HG02759 (cell line): ENCODE measurements around the gene CYP26C1.

Source experiments
- ATAC-seq: cut with Tn5 transposase; IDR thresholded peaks from one replicate; pipeline ENCODE4 v1.9.1; 2021; ENCODE audit warnings: mild to moderate bottlenecking, moderate library complexity; ENCODE audit not compliant: unreplicated experiment

CYP26C1 gene, protein sequence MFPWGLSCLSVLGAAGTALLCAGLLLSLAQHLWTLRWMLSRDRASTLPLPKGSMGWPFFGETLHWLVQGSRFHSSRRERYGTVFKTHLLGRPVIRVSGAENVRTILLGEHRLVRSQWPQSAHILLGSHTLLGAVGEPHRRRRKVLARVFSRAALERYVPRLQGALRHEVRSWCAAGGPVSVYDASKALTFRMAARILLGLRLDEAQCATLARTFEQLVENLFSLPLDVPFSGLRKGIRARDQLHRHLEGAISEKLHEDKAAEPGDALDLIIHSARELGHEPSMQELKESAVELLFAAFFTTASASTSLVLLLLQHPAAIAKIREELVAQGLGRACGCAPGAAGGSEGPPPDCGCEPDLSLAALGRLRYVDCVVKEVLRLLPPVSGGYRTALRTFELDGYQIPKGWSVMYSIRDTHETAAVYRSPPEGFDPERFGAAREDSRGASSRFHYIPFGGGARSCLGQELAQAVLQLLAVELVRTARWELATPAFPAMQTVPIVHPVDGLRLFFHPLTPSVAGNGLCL

DNA sequence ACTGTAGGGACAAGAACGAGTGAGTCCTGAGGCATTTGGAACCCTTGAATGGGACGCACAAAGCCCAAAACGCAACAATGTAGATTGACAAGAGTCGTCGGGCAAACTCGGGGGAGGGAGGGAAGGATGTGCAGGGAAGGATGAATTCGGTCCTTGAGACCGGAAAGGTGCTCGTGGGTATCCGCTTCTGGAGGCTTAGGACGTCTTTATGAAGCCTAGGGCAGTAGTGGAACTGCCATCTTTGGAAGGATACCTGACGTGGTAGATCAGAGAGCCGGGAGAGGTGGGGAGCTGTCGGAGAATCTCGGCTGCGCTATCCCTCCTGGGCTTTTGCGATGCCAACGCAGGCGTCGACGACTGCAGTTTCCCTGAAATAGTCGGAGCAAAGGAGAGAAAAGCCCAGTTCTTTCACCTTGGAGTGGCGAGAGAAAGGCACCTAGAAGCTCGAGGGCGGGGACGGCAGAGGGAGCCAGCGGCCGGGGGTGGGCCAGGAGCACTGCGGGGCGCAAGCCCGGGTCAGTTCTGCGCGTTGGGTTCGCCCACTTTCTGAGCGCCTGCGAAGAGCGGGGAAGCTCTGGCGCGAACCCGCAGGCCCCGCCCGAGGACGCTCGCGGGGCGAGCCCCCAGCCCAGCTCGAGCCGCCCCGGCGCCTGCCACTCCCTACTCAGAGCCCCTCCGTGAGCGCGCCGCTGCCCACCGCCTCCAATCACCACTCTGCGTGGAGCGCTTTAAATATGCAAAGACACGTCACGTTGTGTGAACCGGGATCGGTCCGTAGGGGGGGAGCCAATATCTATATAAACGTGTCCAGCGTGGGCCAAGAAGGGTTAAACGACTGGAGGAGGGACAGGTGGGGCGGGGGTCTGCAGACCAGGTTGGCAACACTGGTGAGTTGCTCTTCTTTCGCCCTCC is at the start of gene CYP26C1:
TSS of gene CYP26C1 (plus strand) at position 824 of the 912 bp plus-strand sequence. CDS start 466 bp downstream, outside the sequence.
- ATAC-seq = no peak

DNA sequence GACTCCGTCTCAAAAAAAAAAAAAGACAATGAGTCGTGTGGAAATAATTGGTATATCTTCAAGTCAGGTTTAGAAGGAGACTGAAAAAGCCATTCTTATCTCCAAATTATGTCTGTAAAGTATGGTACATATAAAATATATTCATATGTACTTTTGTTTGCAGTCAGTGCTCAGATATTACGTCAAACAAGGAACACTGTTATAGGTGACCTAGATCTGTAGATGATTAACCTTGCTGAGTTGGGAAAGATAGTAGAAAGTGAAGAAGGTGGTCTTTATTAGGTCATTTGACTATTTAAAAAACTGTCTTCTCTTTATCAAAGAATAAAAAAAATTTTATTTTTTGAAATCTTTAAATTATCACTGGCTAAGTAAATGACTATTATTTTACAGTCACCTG is 44.9 kb upstream of the CYP26C1 start:
- no peak for ATAC-seq

DNA sequence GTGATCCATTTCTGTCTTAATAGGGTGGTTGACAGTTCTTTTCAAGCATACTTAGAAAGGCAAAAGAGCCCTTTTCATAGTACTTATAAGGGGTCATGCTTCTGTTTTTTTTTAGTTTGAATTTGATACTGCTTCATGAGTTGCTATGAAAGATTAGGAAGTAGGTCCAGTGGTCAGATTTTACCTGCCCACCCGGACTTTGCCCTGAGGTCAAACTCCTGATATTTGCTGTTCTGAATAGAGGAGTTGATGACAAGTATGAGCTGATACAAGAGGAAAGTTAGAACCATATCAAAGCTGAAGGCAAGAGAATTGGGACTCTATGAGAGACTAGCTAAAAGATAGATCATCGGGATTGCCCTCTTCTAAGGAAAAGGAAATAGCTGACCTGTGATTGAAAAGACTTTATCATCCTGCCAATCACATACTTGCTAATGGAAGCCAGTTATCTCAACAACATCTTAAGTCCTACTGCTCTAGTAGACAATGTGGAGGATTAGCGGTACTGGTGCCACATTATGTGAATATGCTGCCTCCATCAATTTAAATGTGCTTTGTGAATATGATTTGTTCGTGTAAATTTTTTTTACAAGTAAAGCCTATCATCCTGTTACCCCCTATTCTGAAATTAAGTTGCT is 37.5 kb upstream of the CYP26C1 start:
- ATAC-seq = no peak

DNA sequence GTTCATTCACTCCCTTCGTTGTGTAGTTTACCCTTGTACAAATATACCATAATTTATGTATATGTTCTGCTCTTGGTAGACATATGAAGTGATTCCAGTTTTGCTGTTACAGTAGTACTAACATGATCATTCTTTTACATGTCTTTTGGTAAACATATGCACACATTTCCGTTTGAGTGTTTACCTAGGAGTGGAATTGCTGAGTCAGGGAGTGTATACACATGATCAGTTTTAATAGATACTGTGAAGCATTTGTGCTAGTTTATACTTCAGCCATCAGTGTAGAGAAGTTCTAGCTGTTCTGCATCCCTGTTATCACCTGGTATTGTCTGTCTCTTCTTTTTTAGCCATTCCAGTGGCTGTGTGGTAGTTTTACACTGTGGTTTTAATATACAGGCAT is 34.5 kb upstream of the CYP26C1 start:
- ATAC-seq = no peak

DNA sequence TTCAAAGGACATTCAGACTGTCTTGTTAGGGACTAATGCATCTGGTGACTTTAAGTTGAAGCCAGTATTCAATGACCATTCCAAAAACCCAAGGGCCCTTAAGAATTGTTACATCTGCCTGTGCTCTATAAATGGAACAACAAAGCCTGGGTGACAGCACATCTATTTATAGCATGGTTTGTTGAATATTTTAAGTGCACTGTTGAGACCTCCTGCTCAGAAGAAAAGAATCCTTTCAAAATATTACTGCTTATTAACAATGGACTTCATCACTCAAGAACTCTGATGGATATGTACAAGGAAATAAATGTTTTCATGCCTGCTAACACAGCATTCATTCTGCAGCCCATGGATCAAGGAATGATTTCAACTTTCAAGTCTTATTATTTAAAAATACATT is 33.1 kb upstream of the CYP26C1 start:
- no peak for ATAC-seq

DNA sequence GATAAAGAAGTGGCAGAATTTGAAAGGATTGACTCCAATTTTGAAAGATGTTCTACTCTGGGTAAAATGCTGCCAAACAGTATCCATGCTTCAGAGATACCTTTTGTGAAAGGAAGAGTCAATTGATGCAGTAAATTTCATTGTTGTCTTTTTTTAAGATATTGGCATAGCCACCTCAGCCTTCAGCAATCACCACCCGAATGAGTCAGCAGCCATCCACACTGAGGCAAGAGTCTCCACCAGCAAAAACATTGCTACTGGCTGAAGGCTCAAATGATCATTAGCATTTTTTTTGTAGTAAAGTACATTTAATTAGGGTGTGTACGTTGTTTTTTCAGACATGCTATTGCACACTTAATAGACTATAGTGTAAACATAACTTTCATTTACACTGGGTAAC is 31.7 kb upstream of the CYP26C1 start:
- no peak for ATAC-seq

DNA sequence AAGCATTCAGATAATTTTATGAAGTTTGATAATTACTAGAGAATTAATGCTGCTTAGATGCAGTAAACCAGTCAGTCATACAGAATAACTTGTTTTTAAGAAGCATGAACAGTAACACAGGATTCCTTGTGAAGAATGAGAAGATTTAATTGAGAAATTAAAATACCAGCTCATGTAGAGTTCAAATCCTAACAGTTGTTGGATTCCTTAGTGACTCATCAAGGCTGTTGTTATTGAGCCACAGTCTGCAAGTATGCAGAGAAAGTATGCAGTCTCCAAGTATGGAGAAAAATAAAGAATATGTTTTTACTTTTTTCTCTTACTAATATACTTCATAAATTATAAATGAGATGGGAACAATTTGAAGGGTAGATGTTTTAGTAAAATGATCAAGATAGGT is 30.2 kb upstream of the CYP26C1 start:
- no peak for ATAC-seq

DNA sequence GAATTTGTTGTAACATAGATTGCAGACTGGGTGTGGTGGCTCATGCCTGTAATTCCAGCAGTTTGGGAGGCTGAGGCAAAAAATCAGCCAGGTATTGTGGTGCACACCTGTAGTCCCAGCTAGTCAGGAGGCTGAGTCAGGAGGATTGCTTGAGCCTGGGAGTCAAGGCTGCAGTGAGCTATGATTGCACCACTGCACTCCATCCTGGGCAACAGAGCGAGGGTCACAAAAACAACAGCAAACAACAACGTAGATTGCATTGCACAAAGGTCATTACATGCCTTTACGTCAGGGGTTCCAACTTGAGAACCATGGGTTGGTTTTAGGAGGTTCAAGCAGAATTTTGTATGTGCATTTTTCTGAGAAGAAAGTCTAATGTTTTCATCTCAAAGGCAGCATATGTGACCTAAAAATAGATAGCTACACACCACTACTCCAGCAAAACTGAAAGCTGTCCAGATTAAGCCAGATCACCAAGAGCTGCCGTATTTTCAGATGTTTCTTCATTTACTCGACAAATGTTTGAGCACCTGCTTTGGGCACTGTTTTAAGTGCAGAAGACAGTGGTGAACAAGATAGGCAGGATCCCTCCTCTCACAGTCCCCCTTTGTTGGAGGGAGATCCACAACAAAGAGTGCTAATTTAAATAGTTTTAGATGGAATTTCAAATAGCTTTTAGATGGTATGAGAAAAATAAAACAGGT is 28.3 kb upstream of the CYP26C1 start:
- no peak for ATAC-seq

DNA sequence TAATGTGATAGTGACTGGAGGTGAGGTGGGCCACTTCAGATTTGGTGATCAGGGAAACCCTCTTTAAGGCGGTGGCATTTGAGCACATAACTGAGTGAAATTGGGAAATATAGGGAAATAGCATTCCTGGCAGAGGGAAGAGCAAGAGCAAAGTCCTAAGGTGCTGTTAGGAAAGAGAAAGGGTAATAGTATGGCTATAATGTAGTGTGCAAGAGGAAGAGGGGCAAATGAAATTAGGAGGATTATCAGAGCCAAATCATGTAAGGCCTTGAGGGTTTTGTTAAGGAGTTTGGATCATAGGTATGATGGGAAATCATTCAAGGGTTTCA is 27.8 kb upstream of the CYP26C1 start:
- no peak for ATAC-seq

DNA sequence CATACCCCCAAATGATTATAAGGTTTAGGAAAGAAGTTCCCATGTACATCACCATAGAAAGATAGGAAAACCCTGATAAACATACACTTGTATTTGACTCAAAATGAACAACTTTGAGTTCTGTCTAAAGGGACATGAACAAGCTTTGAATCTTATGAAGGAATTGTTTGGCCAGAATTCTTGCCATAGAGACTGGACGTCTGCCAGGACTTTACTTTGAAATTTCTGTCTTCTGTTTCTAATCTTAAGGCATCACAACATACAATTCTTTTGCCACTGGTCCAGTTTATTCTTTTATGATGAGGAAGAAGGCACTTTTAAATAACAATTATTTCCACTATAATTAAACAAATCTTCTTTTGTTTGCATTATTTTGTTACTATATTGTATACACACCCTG is 26.2 kb upstream of the CYP26C1 start:
- no peak for ATAC-seq

DNA sequence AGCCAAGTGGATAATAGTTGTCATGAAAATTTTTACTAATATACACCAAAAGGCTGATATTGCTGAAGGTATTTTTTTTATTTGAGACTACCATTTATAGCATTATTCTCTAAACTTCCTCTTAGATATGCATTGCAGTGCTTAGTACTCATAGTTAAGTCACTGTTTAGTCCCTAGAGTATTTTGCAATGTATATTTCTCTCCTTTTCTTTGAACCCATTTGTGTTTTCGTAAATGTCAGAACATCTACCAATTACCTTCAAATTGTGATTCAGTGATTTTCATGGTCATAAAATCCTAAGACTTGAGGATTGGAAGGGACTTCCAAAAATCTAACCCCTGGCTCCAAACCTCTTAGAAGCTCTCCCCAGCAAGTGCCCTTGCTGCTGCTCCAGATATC is 21.5 kb upstream of the CYP26C1 start:
- ATAC-seq = no peak

DNA sequence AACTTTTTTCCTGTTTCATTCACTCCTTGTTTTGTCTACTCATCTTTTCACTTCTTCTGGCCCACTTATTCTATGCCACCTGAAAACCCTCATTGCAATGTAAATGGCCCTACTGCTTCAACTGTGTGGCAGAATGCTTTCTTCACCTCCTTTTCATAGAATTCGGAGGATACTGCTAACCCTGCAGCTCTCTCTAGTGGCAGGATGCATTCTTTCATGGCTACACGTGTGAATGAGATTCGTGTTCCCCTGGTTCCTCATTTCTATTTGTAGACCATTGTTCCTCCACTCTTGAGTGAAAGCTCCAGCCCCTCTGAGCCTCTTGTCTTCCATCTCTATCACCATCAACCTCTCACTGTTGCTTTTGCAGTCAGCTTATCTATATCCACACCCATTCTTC is 20.9 kb upstream of the CYP26C1 start:
- no peak for ATAC-seq

DNA sequence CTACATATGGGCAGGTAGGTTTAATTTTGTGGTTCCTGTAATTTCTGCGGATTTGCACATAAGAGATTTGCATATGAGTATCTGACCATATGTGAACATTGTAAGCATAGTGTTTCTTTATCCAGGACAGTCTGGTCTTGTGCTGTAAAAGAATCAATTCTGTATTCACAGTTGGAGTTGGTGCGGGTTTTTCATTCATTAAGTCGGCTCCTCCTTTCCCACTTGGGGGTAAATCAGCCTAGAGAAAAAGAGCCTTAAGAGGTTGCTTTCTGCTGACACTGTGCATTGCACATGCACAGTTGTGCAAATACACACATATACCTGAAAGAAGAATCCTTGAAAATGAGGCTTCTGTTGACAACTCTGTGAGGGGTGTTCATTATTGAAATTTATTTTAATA is 6.1 kb upstream of the CYP26C1 start:
- ATAC-seq = no peak

DNA sequence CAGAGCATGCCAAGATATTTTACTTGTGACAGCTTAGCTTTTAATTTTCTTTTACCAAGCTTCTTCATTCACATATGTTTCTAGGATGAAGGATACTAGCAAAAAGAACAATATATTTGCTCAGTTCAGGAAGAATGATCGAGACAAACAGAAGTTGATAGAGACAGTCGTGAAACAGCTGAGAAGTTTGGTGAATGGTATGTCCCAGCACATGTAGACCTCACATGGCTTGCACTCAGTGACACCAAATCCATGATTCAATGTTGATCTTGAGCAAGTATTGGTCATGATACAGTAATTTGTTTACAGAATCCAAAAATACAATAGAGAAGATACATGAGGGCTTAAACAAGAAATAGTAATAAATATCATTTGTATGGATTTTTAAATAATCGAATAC is 2.5 kb upstream of the CYP26C1 start:
- no peak for ATAC-seq

DNA sequence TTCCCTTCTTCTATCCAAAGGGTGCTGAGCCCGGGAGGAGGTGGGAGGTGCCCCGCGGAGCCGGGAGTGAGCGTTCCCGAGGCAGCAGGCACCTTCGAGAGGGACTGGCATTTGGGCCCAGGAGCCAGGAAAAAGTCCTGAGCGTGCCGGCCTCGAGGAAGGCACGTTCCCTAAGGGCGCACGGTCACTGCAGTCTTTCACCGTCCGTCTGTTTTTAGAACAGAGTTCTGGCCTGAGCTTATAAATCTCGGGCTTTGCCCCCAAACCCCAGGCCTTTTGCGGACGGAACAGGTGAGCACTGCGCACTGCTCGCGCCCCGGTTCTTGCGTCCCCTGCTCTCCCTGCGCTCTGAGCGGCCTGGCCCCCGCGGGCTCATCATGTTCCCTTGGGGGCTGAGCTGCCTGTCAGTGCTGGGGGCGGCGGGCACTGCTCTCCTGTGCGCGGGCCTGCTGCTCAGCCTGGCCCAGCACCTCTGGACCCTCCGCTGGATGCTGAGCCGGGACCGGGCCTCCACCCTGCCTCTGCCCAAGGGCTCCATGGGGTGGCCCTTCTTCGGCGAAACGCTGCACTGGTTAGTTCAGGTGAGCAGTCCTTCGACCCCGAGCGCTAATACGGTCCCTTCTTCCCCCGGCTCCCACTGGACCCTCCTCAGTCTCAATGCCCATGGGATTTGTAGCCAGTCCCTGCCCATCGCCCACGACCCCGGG is 442 bp downstream of the CYP26C1 start:
- no peak for ATAC-seq

DNA sequence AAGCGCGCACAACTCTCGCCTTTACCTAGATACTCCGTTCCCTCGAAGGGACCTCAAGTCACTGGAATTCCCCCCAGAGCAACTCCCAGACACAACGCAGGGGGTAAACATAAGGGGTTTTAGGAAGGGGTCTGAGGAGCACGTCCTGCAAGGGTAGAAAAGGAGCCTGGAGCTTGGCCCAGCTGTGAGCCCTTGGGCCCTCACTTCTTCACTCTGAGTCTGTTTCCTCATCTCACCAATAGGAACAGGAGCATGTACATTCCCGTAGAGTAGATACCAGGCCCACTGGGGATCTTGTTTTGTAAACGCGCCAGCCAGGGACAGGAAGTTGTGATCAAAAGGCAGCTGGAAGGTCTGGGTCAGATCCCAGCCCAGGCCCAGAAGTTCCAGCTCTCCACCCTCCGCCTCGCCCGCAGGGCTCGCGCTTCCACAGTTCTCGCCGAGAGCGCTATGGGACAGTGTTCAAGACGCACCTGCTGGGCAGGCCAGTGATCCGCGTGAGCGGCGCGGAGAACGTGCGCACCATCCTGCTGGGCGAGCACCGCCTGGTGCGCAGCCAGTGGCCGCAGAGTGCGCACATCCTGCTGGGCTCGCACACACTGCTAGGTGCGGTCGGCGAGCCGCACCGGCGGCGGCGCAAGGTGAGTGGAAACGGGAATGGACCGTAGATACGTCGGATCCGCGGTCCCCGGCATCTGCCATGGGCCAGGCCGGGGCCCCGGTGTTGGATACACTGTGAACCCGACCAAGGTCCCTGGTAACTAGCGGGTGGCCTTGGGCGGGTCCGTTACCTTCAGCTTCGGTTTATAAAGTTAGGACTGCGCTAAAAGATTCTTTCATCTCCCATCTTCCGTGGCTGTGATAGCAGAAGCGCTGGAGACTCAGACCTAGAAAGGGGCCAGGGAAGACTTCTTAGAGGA is 1.3 kb downstream of the CYP26C1 start:
- no peak for ATAC-seq

DNA sequence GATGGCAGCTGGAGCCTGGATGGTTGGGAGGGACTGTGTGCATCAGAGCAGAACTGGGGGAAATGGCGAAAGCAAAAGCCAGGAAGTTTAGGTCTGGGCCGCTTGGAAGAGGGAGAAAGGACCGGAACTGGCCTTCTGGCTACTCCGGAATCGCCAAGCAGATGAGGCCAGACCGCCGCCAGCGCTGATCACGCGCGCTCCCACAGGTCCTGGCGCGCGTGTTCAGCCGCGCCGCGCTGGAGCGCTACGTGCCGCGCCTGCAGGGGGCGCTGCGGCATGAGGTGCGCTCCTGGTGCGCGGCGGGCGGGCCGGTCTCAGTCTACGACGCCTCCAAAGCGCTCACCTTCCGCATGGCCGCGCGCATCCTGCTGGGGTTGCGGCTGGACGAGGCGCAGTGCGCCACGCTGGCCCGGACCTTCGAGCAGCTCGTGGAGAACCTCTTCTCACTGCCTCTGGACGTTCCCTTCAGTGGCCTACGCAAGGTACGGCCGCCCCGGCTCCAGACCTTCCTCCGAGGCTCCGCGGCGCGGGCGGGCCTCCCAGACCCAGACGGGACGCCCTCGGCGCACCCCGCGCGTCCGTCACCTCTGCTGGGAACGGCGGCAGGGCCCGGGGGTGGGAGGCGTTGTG is 2.0 kb downstream of the CYP26C1 start:
- ATAC-seq = peak; percentile 63

DNA sequence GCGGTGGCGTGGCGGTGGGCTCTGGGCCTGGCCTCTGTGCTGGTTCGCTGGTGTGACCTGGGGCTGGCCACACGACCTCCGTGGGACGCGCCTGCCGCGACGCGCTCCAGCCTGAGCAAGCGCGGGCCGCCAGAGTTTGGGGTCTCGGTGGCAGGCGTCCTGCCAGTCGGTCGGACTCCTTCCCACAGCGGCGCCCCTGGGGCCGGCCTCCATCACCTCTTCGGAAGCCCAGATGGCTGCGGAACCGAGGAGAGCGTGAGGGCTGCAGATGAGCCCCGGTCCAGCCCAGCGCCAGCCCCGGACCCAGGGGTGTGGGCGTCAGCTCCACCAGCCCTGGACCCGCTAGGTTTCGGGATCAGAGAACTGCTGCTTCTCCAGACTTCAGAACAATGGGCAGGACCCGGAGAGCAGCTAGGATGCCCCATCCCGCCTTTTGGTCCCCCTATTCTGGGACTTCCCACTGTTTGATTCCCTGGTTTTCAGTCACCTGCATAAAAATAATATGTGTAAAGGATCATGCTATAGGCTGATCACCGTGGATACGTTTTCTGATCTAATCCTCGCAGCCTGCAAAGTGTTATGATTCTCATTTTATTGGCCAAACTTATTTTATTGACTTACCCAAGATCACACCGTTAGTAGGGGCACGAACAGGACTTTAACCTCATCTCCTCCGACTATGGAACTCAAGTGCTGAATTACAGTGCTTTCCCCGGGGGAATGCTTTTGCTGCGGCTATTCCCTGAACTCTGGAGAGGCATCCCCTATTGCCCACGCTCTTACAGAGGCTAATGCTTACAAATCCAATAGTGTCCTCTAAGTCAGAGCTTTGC is 2.8 kb downstream of the CYP26C1 start:
- ATAC-seq = no peak
